Stimulated activated CD4-positive, alpha-beta T cell treated with anti-CD3 and anti-CD28 coated beads, Interleukin-1b, Interleukin-23, amount 100 ng/mL, for 4 hours (primary cell): ENCODE measurements around the gene TPRA1.
A peak's percentile ranks its signal among the peaks of the same experiment; 100 is the strongest.

Experiments used
- DNase-seq, 2 donors: peaks; one replicate each; pipeline ENCODE4 v3.0.0-alpha.2; 2020; ENCODE audit warnings: low read depth in 2 of 2

TPRA1 gene

GRCh38 chr3:127560051-127560787, 30.3 kb downstream of the TPRA1 start:
- no peak for DNase-seq

- no peak for DNase-seq
Observed at GRCh38 chr3:127556565-127556964, 34.0 kb downstream of the TPRA1 start.

GRCh38 chr3:127555108-127555507, 35.4 kb downstream of the TPRA1 start:
- no peak for DNase-seq

GRCh38 chr3:127552038-127552437, 38.5 kb downstream of the TPRA1 start:
- no peak for DNase-seq

GRCh38 chr3:127551178-127551577, 39.4 kb downstream of the TPRA1 start:
- no peak for DNase-seq

- no peak for DNase-seq
Observed at GRCh38 chr3:127550468-127551157, 39.9 kb downstream of the TPRA1 start.

- DNase-seq: no peak
Observed at GRCh38 chr3:127549826-127550467, 40.6 kb downstream of the TPRA1 start.

GRCh38 chr3:127547761-127548605, 42.5 kb downstream of the TPRA1 start:
- peak; percentile 74 to 82 for DNase-seq

- DNase-seq: no peak
Observed at GRCh38 chr3:127546970-127547733, 43.4 kb downstream of the TPRA1 start.

- DNase-seq: no peak
Observed at GRCh38 chr3:127546554-127546953, 44.0 kb downstream of the TPRA1 start.

GRCh38 chr3:127545711-127546457, 44.6 kb downstream of the TPRA1 start:
- no peak for DNase-seq

- DNase-seq: no peak
Observed at GRCh38 chr3:127545216-127545615, 45.3 kb downstream of the TPRA1 start.

- DNase-seq: no peak
Observed at GRCh38 chr3:127544803-127545201, 45.7 kb downstream of the TPRA1 start.

- peak; percentile 55 to 60 for DNase-seq
Observed at GRCh38 chr3:127544192-127544802, 46.2 kb downstream of the TPRA1 start.

- DNase-seq: no peak
Observed at GRCh38 chr3:127543441-127543840, 47.1 kb downstream of the TPRA1 start.

GRCh38 chr3:127542441-127542952, 48.0 kb downstream of the TPRA1 start:
- DNase-seq: no peak

- no peak for DNase-seq
Observed at GRCh38 chr3:127541320-127541719, 49.2 kb downstream of the TPRA1 start.

- no peak for DNase-seq
Observed at GRCh38 chr3:127539366-127540060, 51.0 kb downstream of the TPRA1 start.

GRCh38 chr3:127538569-127538968, 52.0 kb downstream of the TPRA1 start:
- no peak for DNase-seq
